Measurements from ENCODE around the gene GXYLT2.
"Not testable (repeated sequence)": the region's sequence is repeated elsewhere in the genome, so short reads cannot be mapped to it uniquely, and the experiment has no call there.

GRCh38 chr3:73003050-73003449 is 115.2 kb downstream of the GXYLT2 start:
- TF ChIP-seq CTCF, EP300, POLR2A, POLR2AphosphoS5 (IDR thresholded peaks at IDR 0.05): not testable (repeated sequence)

All from stomach (tissue), 4 donors.